Measurements from ENCODE around the gene OR10G2.
"Not testable (repeated sequence)": the region's sequence is repeated elsewhere in the genome, so short reads cannot be mapped to it uniquely, and the experiment has no call there.

Gene OR10G2, protein sequence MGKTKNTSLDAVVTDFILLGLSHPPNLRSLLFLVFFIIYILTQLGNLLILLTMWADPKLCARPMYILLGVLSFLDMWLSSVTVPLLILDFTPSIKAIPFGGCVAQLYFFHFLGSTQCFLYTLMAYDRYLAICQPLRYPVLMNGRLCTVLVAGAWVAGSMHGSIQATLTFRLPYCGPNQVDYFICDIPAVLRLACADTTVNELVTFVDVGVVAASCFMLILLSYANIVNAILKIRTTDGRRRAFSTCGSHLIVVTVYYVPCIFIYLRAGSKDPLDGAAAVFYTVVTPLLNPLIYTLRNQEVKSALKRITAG

DNA sequence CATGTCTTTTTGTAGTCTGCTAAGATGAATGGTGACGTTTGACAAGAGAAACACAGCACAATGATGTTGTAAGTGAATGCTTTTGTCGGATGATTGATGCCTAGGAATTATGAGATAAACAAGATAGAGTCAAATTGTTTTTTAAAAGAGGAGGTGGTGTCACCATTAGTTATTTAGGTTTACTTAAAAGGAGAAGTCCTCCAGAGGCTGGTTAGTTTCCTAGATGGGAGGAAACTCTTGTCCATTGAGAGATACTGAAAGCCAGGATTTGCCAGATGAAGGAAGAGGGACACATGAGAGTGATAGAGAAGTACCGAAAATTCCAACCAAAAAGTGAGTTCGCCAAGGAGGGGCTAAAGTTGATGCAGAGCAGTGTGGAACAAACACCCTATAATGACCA, at the start of gene OR10G2:
Gene OR10G2, minus strand, starts transcription at position 101 of the 400 bp plus-strand sequence. Its CDS starts 98 bp downstream, at position 3.
- DNase-seq (ENCODE audit: low read depth in 2 of 2) = no peak

DNA sequence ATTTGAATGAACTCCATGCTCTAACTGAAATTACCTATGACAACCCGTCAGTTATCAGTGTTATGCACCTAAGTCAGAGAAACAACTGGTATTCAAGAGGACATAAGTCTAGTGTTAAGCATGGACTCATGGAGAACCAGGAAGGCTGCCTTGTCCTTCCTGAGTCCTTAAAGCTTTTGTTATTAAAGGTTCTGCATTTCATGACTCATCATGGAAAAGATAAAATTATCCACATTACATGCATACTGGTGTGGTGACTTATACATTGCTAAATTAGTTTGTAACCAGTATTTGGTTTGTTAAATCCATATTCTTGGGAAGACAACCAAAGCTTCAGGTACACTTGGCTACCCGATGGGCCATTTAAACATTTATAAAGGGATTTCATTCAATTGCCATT, 45.3 kb upstream of the OR10G2 start:
- no peak for DNase-seq (ENCODE audit: low read depth in 2 of 2)

DNA sequence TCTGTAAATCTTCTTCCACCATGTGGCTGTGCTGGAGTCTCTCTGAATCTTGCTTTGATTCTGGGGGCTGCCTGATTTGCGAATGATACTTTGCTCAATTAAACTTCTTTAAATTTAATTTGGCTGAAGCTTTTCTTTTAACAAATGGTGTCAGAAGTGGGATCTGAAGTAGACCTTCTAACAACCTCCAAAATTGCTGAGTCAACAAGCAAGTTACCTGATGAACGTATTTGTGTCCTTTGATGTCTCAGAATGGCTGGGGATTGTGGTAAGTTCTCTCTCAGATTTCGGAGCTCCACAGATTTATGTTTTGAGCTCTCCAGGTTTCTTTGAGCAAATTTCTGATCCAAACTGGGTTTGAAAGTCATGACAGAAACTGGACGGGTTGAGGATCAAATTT, 40.8 kb upstream of the OR10G2 start:
- no peak for DNase-seq (ENCODE audit: low read depth in 2 of 2)

DNA sequence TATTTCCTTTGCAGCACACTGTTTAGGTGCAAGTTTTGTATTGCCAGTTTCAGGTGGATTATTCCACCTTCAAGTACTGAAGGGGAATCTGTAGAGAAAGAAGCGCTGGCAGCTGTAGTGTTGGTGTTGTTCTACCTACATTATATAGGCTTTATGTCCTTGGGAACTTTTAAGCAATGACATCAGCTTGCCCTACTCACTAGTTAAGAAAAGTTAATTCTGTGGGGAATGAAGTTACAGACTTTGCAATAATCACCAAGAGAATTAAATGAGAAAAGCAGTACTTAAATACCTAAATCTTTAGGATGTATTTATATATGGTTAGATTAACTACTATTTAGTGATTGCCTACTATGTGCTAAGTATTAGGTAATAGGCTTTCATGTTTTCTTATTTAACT, 39.0 kb upstream of the OR10G2 start, which contains the start of gene OR4E1:
Gene OR4E1, minus strand, starts transcription at position 101 of the 400 bp plus-strand sequence. CDS start 2,883 bp downstream, outside the sequence.
- DNase-seq (ENCODE audit: low read depth in 2 of 2) = no peak

DNA sequence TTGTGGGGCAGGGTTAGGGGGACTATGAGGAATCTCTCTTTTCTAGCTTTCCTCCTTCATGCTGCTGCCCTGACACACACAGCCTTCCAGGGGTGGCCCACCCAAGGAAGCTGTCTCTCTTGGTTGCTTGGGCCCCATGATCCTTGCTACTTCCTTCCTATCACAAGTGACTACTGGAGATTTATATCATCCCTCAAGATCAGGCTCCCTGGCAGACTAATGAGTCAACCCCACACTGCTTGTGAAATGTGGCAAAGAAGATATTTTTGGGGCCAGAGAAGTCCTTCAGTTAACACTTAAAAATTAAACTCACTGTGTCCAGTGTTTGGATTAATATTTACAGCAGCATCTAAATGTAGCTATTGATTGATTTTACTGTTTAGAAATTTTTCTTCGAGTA, 37.4 kb upstream of the OR10G2 start:
- DNase-seq (ENCODE audit: low read depth in 2 of 2) = no peak

- no peak for DNase-seq (ENCODE audit: low read depth in 2 of 2)
These were observed 36.6 kb upstream of the OR10G2 start for GRCh38 chr14:21671371-21671770.

DNA sequence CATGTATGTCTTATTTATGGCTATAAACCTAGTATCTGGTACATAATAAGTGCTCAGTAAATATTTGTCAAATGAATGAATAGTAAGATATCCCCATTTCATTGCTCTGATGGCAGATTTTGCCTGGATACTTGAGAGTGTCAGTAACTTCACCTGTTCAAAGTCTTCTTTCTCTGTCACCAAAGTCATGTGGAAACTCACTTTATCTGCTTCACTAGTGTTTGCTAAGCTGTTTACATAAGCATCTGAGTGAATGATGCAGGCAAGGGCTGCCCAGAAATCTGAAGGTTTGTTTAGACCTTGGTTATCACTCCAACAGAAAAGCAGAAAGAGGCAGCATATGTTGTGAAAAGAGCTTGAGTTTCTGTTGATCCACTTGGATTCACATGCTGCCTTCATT, 34.5 kb upstream of the OR10G2 start:
- no peak for DNase-seq (ENCODE audit: low read depth in 2 of 2)

DNA sequence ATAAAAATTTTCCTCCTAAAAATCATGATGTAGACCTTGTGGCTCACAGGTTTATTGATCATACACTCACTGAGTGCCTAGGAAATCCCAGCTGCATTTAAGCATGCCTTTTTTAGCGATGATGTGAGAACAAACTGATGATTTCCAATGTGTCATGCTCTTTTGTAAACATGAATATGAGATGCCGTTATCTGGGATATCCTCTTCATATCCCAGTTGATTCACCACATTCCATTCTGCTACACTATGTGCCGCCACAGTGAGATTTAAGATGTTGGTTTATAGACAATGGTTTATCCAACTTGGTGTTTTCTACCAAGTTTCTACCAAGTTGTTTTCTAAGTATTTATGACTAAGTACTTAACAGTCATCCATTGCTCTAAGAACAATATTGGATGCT, 33.6 kb upstream of the OR10G2 start:
- DNase-seq (ENCODE audit: low read depth in 2 of 2) = no peak

DNA sequence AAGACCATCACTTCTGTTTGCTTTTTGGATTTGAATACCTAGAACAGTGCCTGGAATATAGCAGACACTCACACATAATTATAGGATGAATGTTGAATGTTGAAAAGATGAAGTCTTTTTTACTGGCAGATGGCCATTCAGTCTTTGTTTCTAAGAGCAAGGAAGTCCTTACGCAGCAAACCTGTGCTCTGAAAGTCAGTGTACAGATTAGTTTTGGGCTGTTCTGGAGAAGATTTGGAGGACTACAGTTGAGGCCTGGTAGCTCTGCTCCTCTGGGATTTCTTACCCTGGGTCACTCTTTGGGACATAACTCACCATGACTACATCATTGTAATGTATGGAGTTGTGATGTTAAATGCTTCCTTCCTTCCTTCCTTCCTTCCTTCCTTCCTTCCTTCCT, 22.2 kb upstream of the OR10G2 start:
- DNase-seq (ENCODE audit: low read depth in 2 of 2) = no peak

- no peak for DNase-seq (ENCODE audit: low read depth in 2 of 2)
These were observed 19.5 kb upstream of the OR10G2 start for GRCh38 chr14:21654215-21654614.

- DNase-seq (ENCODE audit: low read depth in 2 of 2) = no peak
These were observed 18.7 kb upstream of the OR10G2 start, which contains the start of gene OR4E2 for GRCh38 chr14:21653331-21653885. TSS of gene OR4E2 (plus strand) at chr14:21653835. CDS start at chr14:21665083, 11,248 bp downstream.

DNA sequence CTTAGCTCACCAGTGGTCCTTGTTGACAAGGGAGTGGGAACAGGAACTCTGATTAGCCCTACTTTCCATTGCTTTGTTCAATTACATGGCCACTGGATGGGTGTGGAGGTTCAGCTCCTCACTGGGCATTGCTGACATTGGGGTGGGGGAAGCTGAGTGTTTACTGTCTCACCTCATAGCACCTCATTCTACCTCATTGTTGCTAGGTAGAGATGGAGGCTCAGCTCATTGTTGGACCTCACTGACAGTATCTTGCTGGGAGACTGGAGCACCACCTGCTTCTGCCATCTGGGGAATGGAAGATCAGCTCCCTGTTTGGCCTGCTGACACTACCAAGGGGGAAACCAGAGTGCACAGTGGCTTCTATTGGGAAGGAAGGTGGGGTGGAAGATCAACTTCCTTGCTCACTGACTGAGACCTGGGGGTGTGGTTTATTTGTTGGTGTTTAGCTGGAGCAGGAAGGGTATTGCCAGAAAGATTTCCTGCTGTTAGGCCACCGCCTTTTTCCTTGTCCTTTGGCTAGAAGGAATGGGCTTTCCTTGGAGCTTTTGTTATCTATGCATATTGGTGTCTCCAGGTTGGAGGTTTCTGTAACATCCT, 17.6 kb upstream of the OR10G2 start:
- DNase-seq (ENCODE audit: low read depth in 2 of 2) = no peak

DNA sequence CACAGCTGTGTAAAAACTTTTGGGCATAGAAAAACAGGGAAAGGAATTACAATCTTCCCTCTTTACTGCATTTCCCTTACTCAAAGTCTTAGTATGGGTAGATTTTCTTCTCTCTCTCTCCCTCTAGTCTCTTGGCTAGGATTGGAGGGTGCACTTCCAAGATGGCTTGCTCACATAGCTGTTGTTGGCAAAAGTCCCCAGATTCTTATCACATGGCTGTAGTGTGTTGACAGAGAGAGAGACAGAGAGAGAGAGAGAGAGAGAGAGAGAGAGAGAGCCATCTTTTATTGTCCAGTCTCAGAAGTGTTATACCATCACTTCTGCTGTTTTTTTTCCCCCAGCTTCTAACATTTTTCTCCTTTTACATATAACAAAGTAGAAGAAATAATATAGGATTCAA, 12.6 kb upstream of the OR10G2 start:
- DNase-seq (ENCODE audit: low read depth in 2 of 2) = no peak

GRCh38 chr14:21643407-21643806, 8.7 kb upstream of the OR10G2 start:
- no peak for DNase-seq (ENCODE audit: low read depth in 2 of 2)

GRCh38 chr14:21642683-21643082, 7.9 kb upstream of the OR10G2 start:
- DNase-seq (ENCODE audit: low read depth in 2 of 2) = no peak

DNA sequence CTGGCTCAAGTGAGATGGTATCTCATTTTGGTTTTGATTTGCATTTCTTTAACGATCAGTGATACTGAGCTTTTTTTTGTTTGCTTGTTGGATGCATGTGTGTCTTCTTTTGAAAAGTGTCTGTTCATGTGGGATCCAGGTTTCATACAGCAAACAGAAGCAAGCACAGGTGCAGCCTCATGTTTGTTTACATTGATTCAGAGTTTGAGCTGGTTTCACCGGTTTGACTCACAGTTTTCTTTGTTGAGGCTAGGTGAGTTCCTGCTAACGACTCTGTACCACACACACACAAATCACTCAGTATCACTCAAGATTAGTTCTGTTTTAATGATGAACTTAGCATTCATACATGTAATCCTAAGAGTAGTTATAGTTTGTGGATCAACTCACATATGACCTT, 3.7 kb downstream of the OR10G2 start:
- no peak for DNase-seq (ENCODE audit: low read depth in 2 of 2)

DNA sequence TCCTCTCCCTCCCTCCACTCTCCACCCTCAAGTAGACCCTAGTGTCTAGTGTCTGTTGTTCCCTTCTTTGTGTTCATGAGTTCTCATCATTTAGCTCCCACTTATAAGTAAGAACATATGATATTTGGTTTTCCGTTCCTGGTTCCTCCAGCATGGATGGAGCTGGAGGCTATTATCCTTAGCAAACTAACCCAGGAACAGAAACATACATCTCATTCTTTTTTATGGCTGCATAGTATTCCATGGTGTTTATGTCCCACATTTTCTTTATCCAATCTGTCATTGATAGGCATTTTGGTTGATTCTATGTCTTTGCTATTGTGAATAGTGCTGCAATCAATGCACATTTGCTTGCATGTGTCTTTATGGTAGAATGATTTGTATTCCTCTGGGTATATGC, 4.2 kb downstream of the OR10G2 start:
- not testable (repeated sequence) for DNase-seq (ENCODE audit: low read depth in 2 of 2)

GRCh38 chr14:21626491-21627230, 8.1 kb downstream of the OR10G2 start:
- no peak for DNase-seq (ENCODE audit: low read depth in 2 of 2)

GRCh38 chr14:21617614-21618013, 17.1 kb downstream of the OR10G2 start:
- DNase-seq (ENCODE audit: low read depth in 2 of 2) = no peak

GRCh38 chr14:21614240-21614639, 20.5 kb downstream of the OR10G2 start:
- DNase-seq (ENCODE audit: low read depth in 2 of 2) = no peak

DNA sequence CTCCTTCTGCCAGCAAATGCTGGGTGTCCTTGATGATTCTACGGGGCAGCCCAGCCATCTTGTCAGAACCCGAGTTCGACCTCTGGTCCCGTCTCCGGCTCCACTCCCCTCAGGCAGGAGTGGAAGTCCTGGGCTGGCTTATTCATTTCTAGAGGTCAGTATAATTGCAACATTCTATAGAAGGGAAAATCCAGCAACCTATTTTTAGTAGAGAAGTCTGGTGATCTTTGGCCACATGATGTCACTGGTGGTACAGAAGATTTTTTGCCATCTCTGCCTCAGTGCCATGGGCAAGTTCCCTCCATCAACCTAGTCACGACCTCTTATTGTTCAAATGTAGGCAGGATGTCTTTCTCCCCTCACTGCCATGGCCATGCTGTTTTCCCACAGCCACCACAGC, 22.4 kb downstream of the OR10G2 start:
- no peak for DNase-seq (ENCODE audit: low read depth in 2 of 2)

- DNase-seq (ENCODE audit: low read depth in 2 of 2) = not testable (repeated sequence)
These were observed 32.6 kb downstream of the OR10G2 start for GRCh38 chr14:21602181-21602580.

All from stimulated activated CD4-positive, alpha-beta T cell treated with anti-CD3 and anti-CD28 coated beads, Interleukin-15, amount 100 ng/mL, for 48 hours (primary cell).